Anterior cingulate cortex (tissue), 58 donors: ENCODE data around the gene GPR68.
"Not testable (repeated sequence)": the region's sequence is repeated elsewhere in the genome, so short reads cannot be mapped to it uniquely, and the experiment has no call there.

Experiments used
- DNase-seq, 58 donors: peaks; one replicate each; lab custom pipeline; 2025; lab: John Stamatoyannopoulos, UW

GPR68 gene

DNA sequence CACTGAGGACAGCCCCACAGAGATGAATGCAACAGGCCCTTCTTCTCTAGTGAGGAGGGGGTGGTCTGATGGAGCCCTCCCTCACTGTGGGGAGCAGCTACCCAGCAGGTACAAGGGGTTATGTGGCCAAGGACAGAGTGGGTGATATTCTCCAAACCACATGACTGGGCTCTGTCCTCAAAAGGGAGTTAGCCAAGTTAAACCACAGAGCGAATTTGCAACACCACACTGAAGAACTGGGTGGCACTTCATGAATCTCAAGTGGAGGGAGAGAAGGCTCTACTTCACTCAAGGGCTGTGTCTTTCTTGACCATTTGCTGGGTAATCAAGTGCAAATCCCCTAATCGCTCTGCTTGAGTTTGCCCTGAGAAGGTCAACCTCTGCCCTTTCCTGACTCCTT lies 12.5 kb downstream of the GPR68 start:
- DNase-seq, result no peak

DNA sequence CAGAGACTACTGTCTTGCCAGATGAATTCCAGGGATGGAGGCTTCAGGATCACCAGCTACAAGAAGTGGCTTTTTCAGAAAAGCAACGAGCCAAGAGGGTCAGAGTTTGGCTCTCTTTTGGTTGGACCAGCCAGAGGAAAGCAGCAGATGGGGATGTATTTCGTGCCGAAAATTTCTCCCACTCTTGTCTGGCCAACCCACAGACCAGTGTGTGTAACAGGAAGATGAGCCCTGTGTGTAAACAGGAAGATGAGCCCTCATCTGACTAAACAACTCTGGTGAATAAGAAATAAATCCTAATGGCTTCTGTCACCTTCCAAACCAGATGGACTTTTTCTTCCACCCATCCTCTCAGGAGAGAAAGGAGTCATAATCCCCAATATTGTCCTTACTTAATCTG lies 13.1 kb downstream of the GPR68 start:
- no peak for DNase-seq

DNA sequence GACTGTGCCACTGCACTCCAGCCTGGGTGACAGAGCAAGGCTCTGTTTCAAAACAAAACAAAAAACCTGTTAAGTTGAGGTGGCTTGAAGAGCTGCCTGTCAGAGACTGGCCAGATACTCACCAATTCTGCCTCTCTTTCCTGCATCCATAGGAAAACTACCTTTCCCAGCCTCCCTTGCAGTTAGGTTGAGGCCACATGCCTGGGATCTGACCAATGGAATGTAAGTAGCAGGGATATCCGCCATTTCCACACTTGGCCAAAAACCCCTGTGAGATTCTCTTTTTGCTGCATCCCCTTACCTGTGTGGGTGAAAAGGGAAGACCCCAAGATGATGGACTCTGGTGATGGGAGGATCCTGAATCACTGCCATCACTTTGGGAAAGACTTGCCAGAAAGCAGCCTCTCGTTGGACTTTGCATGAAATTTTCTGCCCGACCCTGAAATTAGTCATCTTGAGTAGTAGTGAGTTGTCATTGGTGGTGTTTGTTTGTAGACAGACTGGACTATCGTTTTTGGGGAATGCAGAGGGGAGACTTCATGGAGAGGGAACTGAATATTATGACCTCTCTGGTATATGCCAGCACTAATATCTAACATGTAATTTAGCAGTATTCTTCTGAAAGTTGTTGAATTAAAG lies 14.0 kb downstream of the GPR68 start:
- DNase-seq, result no peak

DNA sequence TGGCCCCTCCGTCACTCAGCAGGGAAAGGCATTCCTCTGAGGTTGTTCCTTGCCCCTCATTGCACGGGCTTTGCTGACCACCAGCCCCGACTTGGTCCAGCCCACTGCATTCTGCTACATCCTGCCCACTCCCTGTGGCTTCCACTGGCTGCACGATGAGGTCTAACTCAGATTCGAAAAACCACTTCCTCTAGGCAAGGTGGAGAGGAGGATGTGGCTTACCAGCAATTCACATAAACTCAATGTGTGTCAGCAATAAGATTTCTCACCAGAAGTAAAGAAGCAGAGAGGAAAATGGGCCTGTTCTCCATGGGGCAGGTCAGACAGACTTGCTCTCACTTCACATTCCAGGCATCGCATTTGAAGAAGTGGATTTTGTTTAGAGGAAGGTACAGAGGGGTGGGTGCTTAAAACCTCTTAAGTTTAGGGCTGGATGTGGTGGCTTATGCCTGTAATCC lies 14.7 kb downstream of the GPR68 start:
- DNase-seq, result no peak

DNA sequence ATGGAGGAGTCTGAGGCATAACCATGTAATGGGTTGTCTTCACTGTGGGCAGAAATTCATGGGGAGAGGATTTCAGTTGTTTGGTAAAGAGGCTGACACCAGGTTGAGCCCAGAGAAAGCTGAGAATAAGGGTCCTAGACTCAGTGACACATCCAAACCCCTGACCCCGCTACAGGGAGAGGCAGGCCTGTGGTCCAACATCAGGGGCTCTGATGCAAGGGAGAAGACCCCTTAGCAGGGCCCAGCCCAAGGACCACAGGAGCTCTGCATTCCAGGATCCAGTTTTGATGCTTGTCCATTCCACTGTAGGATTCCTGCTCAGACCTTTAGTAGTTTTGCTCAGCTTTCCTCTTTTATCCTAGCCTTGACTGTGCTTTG lies 15.5 kb downstream of the GPR68 start:
- no peak for DNase-seq

DNA sequence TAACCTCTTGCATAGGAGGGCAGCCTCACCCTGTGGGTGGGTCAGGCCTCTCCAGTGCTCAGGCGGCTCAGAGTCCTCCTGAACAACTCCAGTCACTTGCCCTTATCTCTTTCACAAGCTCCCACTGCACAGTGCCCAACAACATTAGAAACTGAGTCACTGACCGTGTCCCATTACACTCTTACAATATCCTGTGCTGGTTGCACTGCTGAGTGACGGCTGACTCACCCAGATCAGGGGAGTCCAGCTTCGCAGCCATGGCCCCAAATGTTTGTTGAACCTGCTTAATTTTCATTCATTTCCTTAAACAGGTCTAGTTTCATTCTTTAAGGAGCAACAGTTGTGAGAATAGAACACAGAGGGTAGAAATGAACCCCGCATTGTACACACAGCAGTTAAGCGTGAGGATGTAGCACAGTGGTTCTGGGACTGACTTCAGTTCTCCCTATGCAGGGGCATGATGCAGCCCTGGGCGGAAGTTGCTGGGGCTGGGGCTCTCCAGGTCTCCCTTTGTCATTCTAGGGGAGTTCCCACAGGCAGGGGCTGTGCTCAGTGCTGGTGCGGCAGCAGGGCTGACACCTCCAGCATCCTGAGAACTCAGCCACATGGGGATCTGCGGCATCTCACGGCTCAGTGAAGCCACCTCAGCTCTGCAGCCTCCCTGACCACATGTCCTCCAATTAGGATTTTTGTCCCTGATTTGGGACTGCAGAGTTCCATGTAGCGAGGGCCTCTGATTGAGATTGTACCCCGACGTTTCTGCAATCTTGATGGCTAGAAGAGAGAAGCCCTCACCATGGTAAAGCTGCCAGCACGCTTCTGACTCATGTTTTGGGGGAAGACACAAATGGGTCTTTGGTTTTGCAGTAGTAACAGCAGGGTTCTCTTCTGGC lies 16.1 kb downstream of the GPR68 start:
- peak in 1 of 58 donors; percentile 16 for DNase-seq

DNA sequence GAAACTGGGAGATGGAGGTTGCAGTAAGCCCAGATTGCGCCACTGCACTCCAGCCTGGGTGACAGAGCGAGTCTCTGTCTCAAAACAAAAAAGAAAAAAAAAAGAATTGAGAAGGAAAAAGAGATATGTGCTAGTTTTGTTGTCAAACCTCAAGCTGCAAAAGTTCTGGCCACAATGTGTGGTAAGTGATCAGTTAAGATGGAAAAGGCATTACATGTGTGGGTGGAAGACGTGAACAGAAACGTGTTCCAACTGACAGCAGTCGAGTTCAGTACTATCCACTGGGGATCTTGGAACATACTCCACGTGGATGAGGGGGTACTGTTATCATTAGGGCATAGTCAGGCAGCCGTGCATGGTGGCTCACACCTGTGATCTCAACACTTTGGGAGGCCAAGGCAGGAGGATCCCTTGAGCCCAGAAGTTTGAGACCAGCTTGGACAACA lies 17.3 kb downstream of the GPR68 start:
- no peak for DNase-seq

DNA sequence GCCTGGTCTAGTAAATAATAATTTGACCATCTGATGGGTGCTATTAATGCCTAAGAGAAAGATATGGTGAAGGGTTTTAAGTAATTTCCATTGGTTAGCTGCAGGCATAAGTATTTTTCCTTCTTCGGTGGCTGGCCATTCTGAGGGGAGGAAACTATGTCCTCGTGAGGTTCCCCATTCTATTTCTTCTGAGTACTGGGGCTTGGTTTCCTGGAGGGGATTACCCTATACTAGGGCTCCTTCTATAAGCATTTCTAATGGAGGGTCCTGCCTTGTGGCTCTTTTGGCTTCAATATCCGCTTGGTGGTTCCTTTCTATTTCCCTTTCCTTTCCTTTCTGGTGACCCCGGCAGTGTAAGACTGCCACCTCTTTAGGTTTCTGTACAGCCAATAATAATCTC lies 18.1 kb downstream of the GPR68 start:
- not testable (repeated sequence) for DNase-seq

DNA sequence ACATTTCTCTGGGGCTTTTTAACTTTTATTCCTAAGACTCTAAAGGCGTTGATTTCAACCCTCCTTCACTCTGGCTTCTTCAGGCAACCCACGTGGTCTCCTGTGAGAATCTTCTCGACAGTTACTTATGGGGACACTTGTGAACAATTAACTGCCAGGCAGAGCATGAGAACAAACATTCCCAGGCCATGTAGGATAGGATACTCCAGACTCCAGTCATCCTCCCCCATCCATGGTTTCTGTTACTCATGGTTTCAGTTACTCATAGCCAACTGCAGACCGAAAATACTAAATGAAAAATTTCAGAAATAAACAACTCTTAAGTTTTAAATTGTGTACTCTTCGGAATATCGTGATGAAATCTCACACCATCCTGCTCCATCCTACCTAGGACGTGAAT lies 19.5 kb downstream of the GPR68 start:
- DNase-seq, result no peak

DNA sequence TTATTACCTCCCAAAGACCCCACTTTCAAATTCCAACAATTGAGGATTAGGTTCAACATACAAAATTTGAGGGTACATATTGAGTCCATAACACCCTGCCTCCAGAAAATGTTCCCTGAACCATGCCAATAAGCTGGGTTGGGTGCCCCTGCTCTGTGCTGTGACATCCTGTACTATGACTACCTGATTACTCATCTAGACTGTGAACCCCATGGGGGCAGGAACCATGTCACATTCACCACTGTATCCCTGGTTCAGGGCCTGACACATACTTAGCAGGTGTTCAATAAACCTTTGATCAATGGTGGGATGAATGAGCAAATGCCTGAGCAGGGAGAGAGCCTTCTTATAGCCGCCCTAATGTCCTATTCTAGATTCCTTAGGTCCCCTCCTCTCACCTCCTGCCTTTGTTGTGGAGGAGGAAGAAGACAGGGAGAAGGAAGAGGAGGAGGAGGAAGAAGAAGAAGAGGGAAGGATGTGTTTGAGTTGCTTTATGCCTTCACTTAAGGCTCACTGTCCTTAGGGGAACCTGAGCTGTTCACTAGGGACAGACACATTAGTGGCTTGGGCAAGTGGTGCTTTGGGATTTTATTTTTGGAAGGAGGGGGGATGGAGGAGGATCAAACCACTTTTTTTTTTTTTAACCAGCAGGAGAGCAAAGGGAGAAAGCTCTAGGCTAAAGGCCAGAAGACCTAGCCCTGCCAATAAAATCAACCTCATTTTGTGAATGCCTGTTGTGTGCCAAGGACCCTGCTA lies 21.3 kb downstream of the GPR68 start:
- no peak for DNase-seq

DNA sequence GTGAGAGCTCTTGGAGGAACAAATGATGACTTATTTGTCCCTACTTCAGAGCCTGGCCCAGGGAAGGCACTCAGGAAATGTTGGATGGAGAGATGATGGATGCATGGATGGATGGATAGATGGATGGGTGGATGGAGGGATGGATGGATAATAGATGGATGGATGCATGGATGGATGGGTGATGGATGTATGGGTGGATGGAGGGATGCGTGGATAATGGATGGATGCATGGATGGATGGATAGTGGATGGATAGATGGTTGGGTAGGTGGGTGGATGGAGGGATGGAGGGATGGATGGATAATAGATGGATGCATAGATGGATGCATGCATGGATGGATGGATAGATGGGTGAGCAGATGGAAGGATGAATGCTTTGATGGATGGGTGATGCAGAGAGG lies 23.2 kb downstream of the GPR68 start:
- DNase-seq, result no peak

DNA sequence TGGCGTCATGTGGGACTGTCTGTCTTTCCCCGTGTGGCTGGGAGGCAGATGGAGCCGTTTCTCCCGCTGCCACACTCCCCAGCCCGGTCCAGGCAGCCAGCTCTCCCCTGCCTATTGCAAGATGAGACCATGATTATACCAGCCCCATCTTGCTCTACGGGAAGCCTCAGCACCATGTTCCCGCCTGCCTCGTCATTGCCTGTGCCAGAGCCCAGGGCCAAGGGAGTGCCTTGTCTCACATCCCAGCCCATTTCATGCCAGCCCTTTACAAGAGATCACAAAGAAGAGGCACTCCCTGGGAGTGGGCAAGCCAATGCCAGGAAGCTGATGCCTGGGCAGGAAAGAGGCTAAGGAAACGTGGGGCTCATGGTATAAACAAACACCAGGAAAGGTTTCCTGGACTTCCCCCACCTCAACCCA lies 23.9 kb downstream of the GPR68 start:
- DNase-seq, result peak in 2 of 58 donors; percentile 22 to 29

DNA sequence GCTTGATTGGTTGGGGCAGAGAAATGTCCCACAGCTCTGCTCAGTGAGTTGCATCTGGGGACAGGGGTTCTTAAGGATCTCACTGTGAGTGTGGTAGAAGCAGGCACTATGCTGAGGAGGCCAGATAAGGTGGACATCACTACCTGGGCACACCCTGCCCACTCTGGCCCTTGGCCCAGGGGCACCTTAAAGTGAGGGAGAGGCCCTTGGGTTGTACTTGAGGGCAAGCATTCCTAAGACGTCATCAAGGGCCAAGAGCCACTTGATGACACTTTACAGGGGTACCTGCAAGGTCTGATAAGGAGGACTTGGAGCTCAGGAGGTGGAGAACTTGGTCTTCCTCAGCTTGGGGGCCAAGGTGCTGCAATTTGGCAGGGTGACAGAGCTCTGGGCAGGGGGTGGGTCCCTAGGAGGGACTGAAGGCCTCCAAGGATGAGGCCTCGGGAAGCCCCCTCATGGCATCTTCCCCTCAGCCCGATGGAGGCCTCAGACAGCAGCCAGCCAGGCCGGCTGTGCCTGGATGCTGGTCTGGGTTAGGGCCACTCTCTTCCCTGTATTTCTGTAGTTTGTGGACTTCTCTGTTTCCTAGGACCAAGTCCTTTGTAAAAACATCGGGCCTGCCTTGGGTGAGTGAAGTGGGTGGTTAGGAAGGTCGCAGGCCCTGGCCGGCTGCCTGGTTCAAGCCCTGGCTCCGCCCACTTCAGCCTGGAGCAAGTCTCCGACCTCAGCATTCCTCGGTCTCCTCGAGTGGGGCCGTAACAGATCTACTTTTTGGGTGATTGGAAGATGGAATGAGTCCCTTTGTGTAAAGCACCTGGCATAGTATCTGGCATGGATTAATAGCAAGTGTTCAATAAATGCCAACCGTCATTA lies 24.8 kb downstream of the GPR68 start:
- DNase-seq, result no peak

DNA sequence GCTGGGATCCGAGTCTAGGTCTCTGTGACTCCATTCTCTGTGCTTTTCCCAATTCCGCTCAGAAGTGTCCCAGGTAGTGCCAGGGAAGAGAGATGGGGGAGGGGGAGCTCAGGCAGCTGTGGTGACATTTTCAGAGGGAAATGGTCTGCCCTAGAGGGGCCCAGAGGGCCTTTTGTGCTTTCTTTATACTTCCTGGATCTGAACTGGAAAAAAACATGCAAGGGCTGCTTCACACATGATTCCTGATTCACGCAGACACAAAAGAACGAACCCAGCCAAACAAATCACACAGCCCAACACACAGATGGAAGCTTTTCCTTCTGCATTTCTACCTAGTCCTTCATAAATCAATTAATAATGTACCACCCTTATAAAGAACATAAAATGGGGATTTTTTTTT lies 26.5 kb downstream of the GPR68 start:
- no peak for DNase-seq

DNA sequence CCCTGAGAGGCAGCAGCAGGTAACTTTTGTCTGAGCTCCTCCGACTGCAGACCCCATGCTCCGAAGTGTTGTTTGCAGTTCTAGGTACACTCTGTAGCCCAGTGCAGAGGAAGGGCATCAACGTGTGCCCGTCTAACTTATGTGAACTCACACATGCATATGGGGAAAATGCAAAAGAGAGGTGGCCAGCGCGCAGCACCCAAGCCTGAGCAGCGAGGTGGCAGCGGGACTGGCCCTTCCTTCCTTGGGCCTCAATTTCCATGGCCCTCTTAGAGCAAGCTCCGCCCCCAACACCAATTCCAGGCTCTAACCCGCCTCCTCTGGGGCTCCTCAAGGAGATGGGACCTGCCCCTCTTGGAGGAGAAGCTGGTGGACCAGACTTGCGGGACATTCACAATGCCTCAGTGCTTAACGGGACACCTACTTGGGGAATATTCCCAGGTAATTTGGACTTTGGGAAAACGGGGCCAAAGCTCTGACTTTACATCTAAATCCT lies 27.7 kb downstream of the GPR68 start:
- DNase-seq, result no peak

DNA sequence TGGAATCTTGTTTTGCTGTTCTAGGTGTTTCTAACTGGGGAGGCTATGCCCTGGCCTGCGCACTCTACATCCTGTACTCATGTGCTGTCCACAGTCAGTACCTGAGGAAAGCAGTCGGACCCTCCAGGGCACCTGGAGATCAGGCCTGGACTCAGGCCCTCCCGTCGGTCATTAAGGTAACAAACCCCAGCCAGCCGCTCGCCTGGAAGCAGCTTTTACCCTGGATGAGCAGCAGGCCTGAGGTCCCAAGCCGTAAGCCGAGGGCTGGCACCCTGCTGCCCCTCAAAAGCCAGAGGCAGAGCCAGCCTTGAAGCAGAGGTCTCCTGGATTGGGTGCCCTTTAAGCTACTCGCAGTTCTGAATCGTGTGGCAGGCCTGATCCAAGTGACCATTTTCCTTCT lies 29.1 kb downstream of the GPR68 start:
- no peak for DNase-seq

DNA sequence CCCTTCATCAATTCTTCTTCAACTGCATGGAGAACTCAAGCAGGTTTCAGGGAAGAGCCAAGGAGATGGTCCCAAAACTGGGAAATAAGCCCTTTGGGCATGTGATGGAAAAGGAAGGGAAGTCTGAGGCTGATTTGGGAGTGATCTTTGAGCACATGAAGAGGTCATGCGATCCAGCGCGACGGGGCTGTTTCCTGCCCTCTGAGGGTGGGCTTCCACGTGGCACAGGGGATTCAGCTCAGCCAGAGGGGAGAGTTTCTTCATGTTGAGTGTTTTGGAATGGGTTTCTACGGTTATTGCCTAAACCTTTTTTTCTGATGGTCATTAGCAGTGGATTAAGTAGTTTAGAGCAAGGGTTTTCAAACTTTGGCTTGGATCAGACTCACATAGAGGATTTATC lies 30.2 kb downstream of the GPR68 start:
- DNase-seq, result no peak

DNA sequence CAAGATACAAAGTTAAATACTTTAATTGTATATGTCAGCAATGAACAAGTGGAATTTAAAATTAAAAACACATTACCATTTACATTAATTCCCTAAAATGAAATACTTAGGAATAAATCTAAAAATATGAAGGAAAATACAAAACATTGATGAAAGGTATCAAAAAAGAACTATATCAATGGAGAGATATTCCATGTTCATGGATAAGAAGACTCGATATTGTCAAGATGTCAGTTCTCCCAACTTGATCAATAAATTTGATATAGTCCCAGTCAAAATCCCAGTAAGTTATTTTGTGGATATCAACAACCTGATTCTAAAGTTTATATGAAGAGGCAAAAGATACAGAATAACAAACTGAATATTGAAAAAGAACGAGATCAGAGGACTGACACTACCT lies 33.5 kb downstream of the GPR68 start:
- DNase-seq, result no peak

DNA sequence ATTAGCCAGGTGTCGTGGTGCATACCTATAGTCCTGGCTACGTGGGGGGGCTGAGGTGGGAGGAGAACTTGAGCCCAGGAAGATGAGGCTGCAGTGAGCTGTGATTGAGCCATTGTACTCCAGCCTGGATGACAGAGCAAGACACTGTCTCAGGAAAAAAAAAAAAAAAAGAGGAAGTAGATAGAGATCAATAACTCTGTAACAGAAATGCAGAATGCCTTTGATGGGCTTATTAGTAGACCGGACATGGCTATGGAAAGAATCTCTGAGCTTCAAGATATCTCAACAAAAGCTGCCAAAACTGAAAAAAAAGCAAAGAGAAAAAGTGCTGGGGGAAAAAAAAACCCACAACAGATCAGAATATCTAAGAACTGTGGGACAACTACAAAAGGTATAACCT lies 37.5 kb downstream of the GPR68 start:
- DNase-seq, result no peak

DNA sequence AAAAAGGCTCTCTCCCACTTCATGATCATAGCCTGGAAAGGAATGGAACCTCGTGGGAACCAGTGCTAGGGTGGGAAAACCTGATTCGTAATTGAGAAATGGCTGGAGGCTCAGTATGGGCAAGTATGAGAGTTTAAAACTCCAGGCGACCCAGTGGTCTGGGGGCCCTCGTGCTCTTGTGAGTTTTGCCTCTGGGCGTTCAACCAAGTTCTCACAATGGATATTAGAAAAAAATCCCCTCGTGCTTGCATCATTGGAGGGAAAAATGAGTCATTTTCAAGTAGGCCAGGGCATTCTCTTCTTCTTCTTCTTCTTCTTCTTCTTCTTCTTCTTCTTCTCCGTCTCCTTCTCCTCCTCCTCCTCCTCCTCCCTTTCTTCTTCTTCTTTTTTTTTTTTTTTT lies 39.0 kb downstream of the GPR68 start:
- DNase-seq, result no peak
